ENCODE results near the gene ELAVL4. TPM values are rescaled to one million over a fixed set of nuclear protein-coding genes. Genes with fewer than 3 reads are reported as not detected.

ELAVL4 gene
- total RNA-seq, 1 experiment from 2014 or later = 0.50 TPM

DNA sequence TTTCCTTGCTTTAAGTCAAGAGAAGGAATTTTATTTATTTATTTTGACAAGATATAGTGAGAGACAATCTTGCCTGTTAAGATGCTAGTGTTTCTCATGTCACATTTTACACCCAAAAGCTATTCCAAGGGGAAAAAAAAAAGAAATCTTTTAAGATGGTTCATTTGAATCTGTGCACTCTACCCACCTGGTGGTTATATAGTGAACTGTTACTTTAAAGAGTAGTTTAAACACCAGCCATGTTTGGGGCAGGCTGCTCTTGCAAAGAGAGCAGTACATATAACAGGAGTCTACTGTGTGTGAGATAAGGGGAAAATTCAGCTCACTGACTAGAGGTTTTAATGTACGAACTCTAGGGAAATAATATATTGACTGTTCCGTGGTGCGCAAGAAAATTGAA is 3.3 kb upstream of the ELAVL4 start:
- H3K4me3 Mint-ChIP-seq = no peak overlapping the region
- POLR2A ChIA-PET = no interaction called here
- DNase-seq (ENCODE audit: low spot score) (no peak), ATAC-seq (peak; percentile 95)
- peaks cover 39% of the 10 kb centered on the region for H3K4me1 Mint-ChIP-seq
- no peaks in the 10 kb centered on the region for H3K9me3 Mint-ChIP-seq
- no peak overlapping the region for H3K27ac Mint-ChIP-seq
- no peaks in the 10 kb centered on the region; the same call in 1 of the 2 replicates for H3K27me3 Mint-ChIP-seq (ENCODE audit: low read depth)
- CTCF ChIA-PET = interaction anchor here (0.5 to 1.7 kb wide), 5 partner anchors 10 to 228 kb away, joined by 3 to 6 read pairs (median 4); no protein-coding TSS in a partner anchor
- no peaks in the 10 kb centered on the region for H3K36me3 Mint-ChIP-seq
- TF ChIP-seq, protein P1, sequence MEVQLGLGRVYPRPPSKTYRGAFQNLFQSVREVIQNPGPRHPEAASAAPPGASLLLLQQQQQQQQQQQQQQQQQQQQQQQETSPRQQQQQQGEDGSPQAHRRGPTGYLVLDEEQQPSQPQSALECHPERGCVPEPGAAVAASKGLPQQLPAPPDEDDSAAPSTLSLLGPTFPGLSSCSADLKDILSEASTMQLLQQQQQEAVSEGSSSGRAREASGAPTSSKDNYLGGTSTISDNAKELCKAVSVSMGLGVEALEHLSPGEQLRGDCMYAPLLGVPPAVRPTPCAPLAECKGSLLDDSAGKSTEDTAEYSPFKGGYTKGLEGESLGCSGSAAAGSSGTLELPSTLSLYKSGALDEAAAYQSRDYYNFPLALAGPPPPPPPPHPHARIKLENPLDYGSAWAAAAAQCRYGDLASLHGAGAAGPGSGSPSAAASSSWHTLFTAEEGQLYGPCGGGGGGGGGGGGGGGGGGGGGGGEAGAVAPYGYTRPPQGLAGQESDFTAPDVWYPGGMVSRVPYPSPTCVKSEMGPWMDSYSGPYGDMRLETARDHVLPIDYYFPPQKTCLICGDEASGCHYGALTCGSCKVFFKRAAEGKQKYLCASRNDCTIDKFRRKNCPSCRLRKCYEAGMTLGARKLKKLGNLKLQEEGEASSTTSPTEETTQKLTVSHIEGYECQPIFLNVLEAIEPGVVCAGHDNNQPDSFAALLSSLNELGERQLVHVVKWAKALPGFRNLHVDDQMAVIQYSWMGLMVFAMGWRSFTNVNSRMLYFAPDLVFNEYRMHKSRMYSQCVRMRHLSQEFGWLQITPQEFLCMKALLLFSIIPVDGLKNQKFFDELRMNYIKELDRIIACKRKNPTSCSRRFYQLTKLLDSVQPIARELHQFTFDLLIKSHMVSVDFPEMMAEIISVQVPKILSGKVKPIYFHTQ (CRISPR knock-in tag; IDR thresholded peaks at IDR 0.05) = no peak
- TF ChIP-seq, protein P2, sequence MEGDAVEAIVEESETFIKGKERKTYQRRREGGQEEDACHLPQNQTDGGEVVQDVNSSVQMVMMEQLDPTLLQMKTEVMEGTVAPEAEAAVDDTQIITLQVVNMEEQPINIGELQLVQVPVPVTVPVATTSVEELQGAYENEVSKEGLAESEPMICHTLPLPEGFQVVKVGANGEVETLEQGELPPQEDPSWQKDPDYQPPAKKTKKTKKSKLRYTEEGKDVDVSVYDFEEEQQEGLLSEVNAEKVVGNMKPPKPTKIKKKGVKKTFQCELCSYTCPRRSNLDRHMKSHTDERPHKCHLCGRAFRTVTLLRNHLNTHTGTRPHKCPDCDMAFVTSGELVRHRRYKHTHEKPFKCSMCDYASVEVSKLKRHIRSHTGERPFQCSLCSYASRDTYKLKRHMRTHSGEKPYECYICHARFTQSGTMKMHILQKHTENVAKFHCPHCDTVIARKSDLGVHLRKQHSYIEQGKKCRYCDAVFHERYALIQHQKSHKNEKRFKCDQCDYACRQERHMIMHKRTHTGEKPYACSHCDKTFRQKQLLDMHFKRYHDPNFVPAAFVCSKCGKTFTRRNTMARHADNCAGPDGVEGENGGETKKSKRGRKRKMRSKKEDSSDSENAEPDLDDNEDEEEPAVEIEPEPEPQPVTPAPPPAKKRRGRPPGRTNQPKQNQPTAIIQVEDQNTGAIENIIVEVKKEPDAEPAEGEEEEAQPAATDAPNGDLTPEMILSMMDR (IDR thresholded peaks at IDR 0.05) = peak; percentile 40; the same call in 1 of the 2 replicates
- no peak for TF ChIP-seq SMAD4 (CRISPR knock-in tag; IDR thresholded peaks at IDR 0.05)

DNA sequence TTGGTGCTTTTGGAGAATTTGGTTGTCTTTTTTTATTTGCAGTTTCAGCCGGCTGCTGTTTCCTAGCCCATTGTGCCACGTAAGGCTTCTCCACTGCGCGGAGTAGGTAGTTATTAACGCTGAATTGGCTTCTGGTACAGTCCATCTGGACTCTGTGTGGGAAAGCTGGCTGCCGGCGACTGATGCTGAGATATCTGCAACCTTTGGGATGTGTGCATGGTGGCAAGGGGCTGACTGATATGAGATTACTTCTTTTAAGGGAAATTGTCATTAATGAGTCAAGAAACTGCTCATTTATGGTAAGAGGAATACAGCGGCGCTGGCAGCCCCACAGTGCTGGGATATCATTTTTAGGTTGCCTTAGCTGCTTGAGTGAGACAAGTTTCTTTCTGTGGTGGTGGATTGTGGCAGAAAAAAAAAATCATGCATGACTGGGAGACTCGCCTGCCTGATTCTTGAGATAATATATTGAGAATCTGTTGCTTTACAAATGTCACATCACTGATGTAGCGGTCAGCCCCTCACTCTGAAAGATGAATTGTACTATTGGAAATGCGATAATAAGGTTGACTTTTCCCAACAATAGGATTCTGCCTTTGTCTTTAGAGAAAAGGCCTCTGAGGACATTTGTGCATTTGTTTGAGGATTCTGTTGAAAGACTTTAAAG is 2.5 kb upstream of the ELAVL4 start:
- peaks cover 47% of the 10 kb centered on the region for H3K4me1 Mint-ChIP-seq
- no peak overlapping the region for H3K27ac Mint-ChIP-seq

DNA sequence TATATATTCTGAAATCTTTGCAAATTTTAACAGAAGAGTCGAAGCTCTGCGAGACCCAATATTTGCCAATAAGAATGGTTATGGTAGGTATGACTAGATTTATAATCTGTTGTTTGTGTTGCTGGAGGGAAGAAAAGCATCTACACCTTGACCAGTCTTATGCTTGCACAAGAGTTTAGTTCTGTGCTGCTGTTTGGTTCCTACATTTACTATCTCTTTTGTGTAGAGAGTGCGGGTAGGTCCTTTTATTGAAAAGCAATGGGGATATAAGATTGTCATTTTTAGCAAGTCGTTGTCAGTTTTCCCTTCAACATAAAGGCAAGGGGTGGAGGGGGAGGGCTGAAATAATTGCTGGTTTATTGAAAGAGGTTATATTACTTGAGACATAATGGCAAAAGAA is 396 bp downstream of the ELAVL4 start:
- no peak for ATAC-seq
- CTCF ChIA-PET = interaction anchor here (1.0 to 1.7 kb wide), 4 partner anchors 29 to 240 kb away, joined by 3 to 9 read pairs (median 6); no protein-coding TSS in a partner anchor
- H3K9me3 Mint-ChIP-seq = no peaks in the 10 kb centered on the region
- POLR2A ChIA-PET = no interaction called here
- no peak overlapping the region for H3K4me3 Mint-ChIP-seq
- H3K4me1 Mint-ChIP-seq = peaks cover 45% of the 10 kb centered on the region
- H3K27ac Mint-ChIP-seq = no peak overlapping the region
- no peaks in the 10 kb centered on the region for H3K36me3 Mint-ChIP-seq
- H3K27me3 Mint-ChIP-seq (ENCODE audit: low read depth) = no peaks in the 10 kb centered on the region; the same call in 1 of the 2 replicates
- no peak for DNase-seq (ENCODE audit: low spot score)
- TF ChIP-seq ELF4 (CRISPR knock-in tag; IDR thresholded peaks at IDR 0.05; ENCODE audit: low read depth) = no peak
- TF ChIP-seq, protein P3, sequence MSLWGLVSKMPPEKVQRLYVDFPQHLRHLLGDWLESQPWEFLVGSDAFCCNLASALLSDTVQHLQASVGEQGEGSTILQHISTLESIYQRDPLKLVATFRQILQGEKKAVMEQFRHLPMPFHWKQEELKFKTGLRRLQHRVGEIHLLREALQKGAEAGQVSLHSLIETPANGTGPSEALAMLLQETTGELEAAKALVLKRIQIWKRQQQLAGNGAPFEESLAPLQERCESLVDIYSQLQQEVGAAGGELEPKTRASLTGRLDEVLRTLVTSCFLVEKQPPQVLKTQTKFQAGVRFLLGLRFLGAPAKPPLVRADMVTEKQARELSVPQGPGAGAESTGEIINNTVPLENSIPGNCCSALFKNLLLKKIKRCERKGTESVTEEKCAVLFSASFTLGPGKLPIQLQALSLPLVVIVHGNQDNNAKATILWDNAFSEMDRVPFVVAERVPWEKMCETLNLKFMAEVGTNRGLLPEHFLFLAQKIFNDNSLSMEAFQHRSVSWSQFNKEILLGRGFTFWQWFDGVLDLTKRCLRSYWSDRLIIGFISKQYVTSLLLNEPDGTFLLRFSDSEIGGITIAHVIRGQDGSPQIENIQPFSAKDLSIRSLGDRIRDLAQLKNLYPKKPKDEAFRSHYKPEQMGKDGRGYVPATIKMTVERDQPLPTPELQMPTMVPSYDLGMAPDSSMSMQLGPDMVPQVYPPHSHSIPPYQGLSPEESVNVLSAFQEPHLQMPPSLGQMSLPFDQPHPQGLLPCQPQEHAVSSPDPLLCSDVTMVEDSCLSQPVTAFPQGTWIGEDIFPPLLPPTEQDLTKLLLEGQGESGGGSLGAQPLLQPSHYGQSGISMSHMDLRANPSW (CRISPR knock-in tag; conservative IDR thresholded peaks at IDR 0.05; ENCODE audit: low read depth) = no peak
- no peak for TF ChIP-seq ZNF671 (CRISPR knock-in tag; IDR thresholded peaks at IDR 0.05)
- TF ChIP-seq RORB (CRISPR knock-in tag; IDR thresholded peaks at IDR 0.05) = no peak
- no peak for TF ChIP-seq ATF1 (CRISPR knock-in tag; IDR thresholded peaks at IDR 0.05)
- TF ChIP-seq OVOL2 (CRISPR knock-in tag; IDR thresholded peaks at IDR 0.05; ENCODE audit: borderline replicate concordance) = no peak
- TF ChIP-seq ZNF396 (CRISPR knock-in tag; IDR thresholded peaks at IDR 0.05; ENCODE audit: borderline replicate concordance) = no peak
- no peak for TF ChIP-seq CBFB (CRISPR knock-in tag; IDR thresholded peaks at IDR 0.05; ENCODE audit: low read depth)
- TF ChIP-seq, protein P4, sequence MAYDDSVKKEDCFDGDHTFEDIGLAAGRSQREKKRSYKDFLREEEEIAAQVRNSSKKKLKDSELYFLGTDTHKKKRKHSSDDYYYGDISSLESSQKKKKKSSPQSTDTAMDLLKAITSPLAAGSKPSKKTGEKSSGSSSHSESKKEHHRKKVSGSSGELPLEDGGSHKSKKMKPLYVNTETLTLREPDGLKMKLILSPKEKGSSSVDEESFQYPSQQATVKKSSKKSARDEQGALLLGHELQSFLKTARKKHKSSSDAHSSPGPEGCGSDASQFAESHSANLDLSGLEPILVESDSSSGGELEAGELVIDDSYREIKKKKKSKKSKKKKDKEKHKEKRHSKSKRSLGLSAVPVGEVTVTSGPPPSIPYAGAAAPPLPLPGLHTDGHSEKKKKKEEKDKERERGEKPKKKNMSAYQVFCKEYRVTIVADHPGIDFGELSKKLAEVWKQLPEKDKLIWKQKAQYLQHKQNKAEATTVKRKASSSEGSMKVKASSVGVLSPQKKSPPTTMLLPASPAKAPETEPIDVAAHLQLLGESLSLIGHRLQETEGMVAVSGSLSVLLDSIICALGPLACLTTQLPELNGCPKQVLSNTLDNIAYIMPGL (CRISPR knock-in tag; IDR thresholded peaks at IDR 0.05) = no peak
- TF ChIP-seq EMX1 (CRISPR knock-in tag; IDR thresholded peaks at IDR 0.05) = no peak

More for the DNA sequence above, 2.5 kb upstream of the ELAVL4 start:
- Mint-ChIP-seq H3K9me3 (no peaks in the 10 kb centered on the region), H3K27me3 (ENCODE audit: low read depth) (no peaks in the 10 kb centered on the region; the same call in 1 of the 2 replicates), H3K36me3 (no peaks in the 10 kb centered on the region), H3K4me3 (no peak overlapping the region)
- CTCF ChIA-PET = interaction anchor here (0.5 to 1.7 kb wide), 3 partner anchors 11 to 53 kb away, joined by 4 to 6 read pairs (median 4); no protein-coding TSS in a partner anchor
- POLR2A ChIA-PET = no interaction called here
- no peak for ATAC-seq
- DNase-seq (ENCODE audit: low spot score) = no peak
- TF ChIP-seq FOXP1 (CRISPR knock-in tag; IDR thresholded peaks at IDR 0.05; ENCODE audit: borderline replicate concordance) (no peak), ELF4 (CRISPR knock-in tag; IDR thresholded peaks at IDR 0.05; ENCODE audit: low read depth) (no peak), RORB (CRISPR knock-in tag; IDR thresholded peaks at IDR 0.05) (no peak), PRRX2 (CRISPR knock-in tag; IDR thresholded peaks at IDR 0.05) (no peak)
- TF ChIP-seq, protein P5, sequence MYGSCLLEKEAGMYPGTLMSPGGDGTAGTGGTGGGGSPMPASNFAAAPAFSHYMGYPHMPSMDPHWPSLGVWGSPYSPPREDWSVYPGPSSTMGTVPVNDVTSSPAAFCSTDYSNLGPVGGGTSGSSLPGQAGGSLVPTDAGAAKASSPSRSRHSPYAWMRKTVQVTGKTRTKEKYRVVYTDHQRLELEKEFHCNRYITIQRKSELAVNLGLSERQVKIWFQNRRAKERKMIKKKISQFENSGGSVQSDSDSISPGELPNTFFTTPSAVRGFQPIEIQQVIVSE (CRISPR knock-in tag; IDR thresholded peaks at IDR 0.05; ENCODE audit: borderline replicate concordance) = no peak
- TF ChIP-seq, protein P6, sequence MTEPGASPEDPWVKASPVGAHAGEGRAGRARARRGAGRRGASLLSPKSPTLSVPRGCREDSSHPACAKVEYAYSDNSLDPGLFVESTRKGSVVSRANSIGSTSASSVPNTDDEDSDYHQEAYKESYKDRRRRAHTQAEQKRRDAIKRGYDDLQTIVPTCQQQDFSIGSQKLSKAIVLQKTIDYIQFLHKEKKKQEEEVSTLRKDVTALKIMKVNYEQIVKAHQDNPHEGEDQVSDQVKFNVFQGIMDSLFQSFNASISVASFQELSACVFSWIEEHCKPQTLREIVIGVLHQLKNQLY (CRISPR knock-in tag; IDR thresholded peaks at IDR 0.05) = no peak
- TF ChIP-seq, protein P7, sequence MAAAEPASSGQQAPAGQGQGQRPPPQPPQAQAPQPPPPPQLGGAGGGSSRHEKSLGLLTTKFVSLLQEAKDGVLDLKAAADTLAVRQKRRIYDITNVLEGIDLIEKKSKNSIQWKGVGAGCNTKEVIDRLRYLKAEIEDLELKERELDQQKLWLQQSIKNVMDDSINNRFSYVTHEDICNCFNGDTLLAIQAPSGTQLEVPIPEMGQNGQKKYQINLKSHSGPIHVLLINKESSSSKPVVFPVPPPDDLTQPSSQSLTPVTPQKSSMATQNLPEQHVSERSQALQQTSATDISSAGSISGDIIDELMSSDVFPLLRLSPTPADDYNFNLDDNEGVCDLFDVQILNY (CRISPR knock-in tag; IDR thresholded peaks at IDR 0.05) = no peak
